ENCODE measurements around the gene ZNRF1. TPM values are rescaled to one million over a fixed set of nuclear protein-coding genes. Genes with fewer than 3 reads are reported as not detected.

ZNRF1 gene
- total RNA-seq, 4 donors from 2014 or later: 14.1 to 37.4 (median 19.4) TPM

- Histone ChIP-seq H3K4me3 (no peak overlapping the region), H3K36me3 (no peaks in the 10 kb centered on the region), H3K27ac (no peak overlapping the region), H3K4me1 (no peaks in the 10 kb centered on the region), H3K27me3 (no peaks in the 10 kb centered on the region), H3K9me3 (no peaks in the 10 kb centered on the region)
- TF ChIP-seq POLR2A (IDR thresholded peaks at IDR 0.05) (no peak), CTCF (IDR thresholded peaks at IDR 0.05) (no peak)
- DNase-seq: no peak
- intact Hi-C loops (cut with DNase I; ENCODE audit: low total_unique reads): no loop called here
These were observed 139.8 kb downstream of the ZNRF1 start for GRCh38 chr16:75138636-75139035.

DNA sequence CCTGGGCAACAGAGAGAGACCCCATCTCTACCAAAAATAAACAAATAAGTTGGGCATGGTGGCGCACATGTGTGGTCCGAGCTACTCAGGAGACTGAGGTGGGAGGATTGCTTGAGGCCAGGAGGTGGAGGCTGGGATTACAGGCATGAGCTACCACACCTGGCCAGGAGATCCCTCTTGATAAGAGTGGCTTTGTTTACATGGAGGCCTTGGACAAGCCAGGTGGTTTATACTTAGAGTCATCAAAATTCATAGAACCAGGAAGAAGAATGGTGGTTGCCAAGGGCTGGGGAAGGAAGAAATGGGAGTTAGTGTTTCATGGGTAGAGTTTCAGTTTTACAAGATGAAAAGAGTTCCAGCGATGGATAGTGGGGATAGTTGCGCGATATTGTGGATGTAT lies 140.7 kb downstream of the ZNRF1 start:
- Histone ChIP-seq H3K4me3 (no peak overlapping the region), H3K27me3 (no peaks in the 10 kb centered on the region), H3K27ac (no peak overlapping the region), H3K9me3 (no peaks in the 10 kb centered on the region), H3K4me1 (no peaks in the 10 kb centered on the region), H3K36me3 (no peaks in the 10 kb centered on the region)
- no peak for TF ChIP-seq CTCF (IDR thresholded peaks at IDR 0.05)
- TF ChIP-seq POLR2A (IDR thresholded peaks at IDR 0.05): no peak
- intact Hi-C loops (cut with DNase I; ENCODE audit: low total_unique reads): no loop called here
- no peak for DNase-seq

- no peaks in the 10 kb centered on the region for H3K27me3 ChIP-seq
- no peaks in the 10 kb centered on the region for H3K9me3 ChIP-seq
- no peaks in the 10 kb centered on the region for H3K36me3 ChIP-seq
- DNase-seq: no peak
- intact Hi-C loops (cut with DNase I; ENCODE audit: low total_unique reads): no loop called here
- TF ChIP-seq CTCF (IDR thresholded peaks at IDR 0.05): no peak
- no peak for TF ChIP-seq POLR2A (IDR thresholded peaks at IDR 0.05)
- H3K27ac ChIP-seq: no peak overlapping the region
- H3K4me1 ChIP-seq: no peaks in the 10 kb centered on the region
- H3K4me3 ChIP-seq: no peak overlapping the region
These were observed 145.1 kb downstream of the ZNRF1 start for GRCh38 chr16:75143941-75144340.

DNA sequence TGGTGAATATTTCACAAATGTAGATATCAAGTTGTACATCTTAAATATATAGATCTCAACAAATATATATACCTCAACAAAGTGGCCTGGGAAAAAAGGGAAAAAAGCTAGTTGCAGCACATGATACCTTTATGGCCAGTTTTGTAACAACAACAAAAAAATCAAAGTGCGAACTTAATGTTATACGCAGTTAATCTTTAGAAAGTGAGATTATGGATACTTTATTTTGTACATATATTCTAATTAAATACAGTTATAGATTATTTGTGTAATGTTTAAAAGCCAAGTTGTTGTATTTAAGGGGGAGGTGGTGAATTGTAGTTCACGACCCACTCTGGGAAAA lies 149.1 kb downstream of the ZNRF1 start:
- H3K27me3 ChIP-seq: no peaks in the 10 kb centered on the region
- intact Hi-C loops (cut with DNase I; ENCODE audit: low total_unique reads): no loop called here
- peak overlapping the region; percentile 96 to 98 for H3K27ac ChIP-seq
- no peaks in the 10 kb centered on the region for H3K4me1 ChIP-seq
- no peak for DNase-seq
- peak overlapping the region; percentile 76 to 95 for H3K4me3 ChIP-seq
- H3K9me3 ChIP-seq: no peaks in the 10 kb centered on the region
- no peak for TF ChIP-seq POLR2A (IDR thresholded peaks at IDR 0.05)
- no peak for TF ChIP-seq CTCF (IDR thresholded peaks at IDR 0.05)
- no peaks in the 10 kb centered on the region for H3K36me3 ChIP-seq

GRCh38 chr16:75148311-75149195 lies 149.7 kb downstream of the ZNRF1 start, which contains the start of gene ZFP1:
Gene ZFP1, plus strand, starts transcription at chr16:75148524. Its CDS starts 4,428 bp downstream, at chr16:75152952.
- Histone ChIP-seq H3K36me3 (no peaks in the 10 kb centered on the region), H3K27ac (peak within 1 kb of the TSS; percentile 96 to 98), H3K9me3 (no peaks in the 10 kb centered on the region), H3K4me3 (peak within 1 kb of the TSS; percentile 76 to 95), H3K27me3 (no peaks in the 10 kb centered on the region), H3K4me1 (no peaks in the 10 kb centered on the region)
- peak in 1 of 4 experiments; percentile 10 for TF ChIP-seq CTCF (IDR thresholded peaks at IDR 0.05)
- peak; percentile 22 to 78 for TF ChIP-seq POLR2A (IDR thresholded peaks at IDR 0.05)
- peak; percentile 96 to 97 for DNase-seq
- intact Hi-C loops (cut with DNase I; ENCODE audit: low total_unique reads): no loop called here
